8988T (cell line): ENCODE data around the gene SEPTIN11.

Source experiments
- DNase-seq: peaks from one replicate; pipeline ENCODE4 v3.0.0; 2011

Gene SEPTIN11

DNA sequence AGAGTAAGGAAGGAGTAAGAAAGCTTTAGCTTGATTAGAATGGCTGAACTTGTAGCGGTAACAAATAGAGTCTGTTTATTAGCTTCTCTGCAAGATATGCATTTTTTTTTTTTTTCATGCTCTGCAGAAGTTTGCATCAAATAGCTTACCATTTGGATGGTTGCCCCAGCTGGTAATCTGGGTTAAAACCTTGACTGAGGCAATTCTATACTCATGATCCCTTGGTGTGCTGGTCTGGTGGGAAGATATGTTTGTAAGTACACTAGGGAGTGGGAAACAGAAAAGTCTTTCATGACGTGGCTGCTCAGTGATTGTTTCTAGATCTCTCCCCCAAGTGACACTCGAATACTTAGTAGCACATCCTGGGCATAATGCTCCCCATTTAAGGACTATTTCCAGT lies 32.1 kb downstream of the SEPTIN11 start:
- no peak for DNase-seq

DNA sequence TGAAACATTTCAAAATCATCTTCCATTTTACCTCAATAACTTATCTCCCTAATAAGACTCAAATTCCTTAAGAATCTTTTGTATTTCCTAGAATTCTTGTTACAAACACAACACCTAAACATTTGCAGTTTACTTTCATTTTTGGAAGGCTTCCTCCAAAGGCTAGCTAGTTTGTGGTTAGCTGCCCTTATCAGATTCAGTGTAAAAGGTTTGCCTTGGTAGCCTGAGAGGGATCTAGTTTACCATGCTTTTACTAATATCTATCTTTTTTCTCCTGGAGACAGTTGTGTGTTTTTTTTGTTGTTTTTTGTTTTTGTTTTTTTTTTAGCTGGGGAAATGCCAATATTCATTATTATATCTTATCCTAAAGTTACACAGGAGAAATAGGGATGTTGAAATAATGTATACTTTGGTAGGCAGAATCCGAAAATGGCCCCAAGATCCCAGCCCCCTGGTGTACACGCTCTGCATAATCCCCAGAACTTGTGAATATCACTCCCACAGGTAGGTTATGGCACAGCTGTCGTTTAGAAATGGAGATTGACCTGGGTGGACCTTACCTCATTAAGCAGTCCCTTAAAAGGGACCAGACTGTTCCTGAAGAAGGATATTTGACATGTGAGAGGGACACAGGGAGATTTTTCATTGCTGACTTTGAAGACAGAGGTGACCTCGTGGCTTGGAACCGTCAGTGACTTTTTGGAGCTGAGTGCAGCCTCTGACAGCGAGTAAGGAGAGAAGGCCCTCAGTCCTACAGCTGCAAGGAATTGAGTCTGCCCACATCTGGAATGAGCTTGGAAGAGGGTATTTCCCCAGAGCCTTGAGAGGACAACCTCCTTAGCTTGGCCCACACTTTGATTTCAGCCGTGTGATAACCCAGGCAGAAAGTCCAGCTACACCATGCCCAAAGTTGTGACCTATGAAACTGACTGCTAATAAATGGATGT lies 33.4 kb downstream of the SEPTIN11 start:
- no peak for DNase-seq

DNA sequence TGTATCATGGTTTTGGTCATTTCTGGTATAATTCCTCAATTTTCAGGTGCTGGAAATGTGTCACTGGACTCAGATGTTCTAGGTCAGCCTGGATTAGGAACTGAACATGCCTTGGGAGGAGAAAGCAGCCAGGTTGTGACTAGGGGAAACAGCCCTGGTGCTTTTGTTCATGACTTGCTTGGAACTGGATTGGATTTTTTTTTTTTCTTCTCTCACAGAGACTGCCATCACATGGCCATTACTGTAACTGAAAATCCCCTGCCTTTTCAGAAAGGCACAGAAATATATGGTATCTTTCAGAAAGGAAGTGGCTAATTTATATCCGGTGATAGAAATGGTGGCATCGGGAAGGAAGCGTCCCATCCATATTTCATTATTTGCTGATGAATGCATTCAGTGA lies 34.6 kb downstream of the SEPTIN11 start:
- no peak for DNase-seq

DNA sequence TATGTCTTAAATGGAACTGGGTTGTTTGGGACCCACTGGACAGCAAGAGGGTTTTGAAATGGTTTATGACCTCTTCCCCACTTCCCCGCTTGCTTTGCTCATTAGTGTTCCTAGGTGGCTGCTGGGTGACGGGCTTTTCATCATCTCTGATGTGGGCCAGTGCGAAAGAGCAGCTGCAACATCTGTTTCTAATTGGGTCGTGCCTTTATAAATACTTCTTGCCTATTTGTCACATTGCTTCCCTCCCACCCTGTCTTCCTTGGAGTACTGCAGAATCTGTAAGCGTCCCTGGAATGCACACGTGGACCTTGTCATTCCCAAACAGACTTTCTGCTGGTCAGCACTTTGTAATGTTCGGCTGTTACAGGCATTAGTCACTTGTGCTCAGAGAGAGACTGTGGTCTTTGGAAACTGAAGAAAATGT lies 35.2 kb downstream of the SEPTIN11 start:
- DNase-seq: peak; percentile 16

DNA sequence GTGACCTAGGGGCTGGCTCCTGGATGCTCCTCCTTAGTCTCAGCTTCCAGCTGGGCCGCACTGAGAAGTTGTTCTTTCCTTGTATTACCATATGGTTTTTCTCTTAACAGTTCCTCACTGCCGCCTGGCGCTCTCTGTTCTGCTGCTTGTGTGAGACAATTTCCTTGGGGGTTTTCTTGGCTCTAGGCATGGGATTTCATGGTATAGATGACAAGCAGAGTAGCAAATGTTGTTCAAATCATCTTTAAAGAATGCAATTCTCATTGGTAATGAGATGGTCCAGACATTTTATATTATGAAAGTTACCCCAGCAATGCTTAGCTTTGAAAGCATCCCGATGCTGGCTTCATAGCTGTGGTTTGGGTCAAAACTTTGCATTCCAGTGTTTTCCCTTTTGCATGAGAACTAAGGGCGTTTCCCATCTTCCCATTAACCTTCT lies 37.6 kb downstream of the SEPTIN11 start:
- DNase-seq: no peak

DNA sequence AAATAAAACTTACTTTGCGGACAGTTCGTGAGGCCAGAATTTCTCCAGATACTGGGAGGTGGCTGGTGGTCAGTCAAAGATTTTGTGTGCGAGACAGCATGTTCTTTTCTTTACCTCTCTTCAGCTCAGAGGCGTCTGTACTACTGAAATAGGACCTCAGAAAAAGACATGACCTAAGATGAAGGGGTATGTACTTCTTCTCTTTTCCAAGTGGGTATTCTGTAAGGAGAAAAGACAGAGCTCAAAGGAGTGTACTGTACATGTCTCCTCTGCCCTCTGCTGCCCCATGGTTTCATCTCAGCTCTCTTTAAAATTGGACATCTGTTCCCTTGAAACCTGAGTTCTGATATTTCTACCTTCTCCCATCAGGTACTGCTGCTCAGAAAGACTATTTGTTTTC lies 38.1 kb downstream of the SEPTIN11 start:
- DNase-seq: no peak

DNA sequence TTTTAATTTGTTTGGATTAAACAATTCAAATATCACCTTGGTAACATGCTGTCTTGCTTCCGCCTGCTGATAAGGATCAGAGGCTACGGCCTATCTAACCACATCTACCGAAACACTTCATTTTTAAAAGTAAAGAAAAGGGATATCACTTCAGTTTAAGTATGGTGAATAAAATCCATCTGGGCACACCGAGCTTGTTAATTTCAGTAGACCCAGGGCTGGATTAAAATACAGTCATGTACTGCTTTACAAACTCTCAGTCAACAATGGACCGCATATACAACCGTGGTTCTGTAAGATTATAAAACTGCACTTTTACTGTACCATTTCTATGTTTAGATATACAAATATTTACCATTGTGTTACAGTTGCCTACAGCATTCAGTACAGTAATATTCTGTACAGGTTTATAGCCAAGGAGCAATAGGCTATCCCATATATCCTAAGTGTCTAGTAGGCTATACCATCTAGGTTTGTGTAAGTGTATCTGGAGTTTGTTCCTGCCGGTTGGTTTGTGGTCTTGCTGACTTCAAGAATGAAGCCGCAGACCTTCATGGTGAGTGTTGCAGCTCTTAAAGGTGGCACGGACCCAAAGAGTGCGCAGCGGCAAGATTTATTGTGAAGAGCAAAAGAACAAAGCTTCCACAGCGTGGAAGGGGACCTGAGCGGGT lies 40.0 kb downstream of the SEPTIN11 start:
- no peak for DNase-seq

DNA sequence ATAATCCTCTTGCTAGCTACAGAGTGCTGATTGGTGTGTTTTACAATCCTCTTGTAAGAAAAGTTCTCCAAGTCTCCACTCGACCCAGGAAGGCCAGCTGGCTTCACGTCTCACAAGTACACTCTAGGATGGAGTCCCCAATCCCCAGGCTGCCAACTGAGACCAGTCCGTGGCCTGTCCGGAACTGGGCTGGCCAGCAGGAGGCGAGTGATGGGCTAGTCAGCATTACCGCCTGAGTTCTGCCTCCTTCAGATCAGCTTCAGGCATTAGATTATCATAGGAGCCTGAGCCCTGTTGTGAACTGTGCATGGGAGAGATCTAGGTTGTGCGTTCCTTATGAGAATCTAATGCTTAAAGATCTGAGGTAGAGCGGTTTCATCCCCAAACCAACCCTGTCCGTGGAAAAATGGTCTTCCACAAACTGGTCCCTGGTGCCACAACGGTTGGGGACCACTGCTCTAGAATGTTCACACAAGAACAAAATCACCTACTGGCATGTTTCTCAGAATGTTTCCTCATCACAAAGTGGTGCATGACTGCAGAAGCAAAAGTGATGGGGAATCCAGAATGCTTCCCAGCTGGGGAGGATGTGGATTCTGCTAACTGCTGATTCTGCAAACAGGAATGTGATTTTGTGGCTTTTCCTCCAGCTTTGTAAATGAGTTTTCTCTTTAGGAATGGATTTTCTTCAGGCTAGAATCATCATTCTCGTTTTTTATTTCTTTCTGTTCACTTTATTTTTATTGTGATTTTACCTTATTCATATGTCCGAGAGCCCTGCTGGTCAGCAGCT lies 40.9 kb downstream of the SEPTIN11 start:
- no peak for DNase-seq

DNA sequence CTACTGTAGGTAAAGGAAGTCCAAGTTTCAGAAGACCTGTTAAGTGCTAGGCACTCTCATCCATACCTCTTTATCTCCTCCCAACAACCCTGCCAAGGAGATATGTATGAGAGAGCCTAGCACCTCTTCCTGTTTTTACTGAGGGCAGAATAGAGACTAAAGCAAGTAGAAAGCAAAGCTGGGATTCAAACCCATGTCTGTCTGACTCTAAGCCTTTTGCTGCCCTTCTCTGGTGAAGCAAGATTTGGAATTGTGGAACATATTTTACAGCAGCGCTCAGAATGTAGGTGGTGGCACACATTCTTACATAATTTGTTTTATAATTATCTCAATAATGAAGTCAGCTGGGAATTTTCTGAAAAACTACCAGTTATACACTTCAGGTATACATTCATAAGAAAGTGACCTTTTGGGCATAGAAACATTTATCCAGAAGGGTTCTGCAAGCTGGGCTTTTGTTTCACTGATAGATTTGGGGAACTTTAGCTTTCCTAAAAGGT lies 41.7 kb downstream of the SEPTIN11 start:
- DNase-seq: no peak

DNA sequence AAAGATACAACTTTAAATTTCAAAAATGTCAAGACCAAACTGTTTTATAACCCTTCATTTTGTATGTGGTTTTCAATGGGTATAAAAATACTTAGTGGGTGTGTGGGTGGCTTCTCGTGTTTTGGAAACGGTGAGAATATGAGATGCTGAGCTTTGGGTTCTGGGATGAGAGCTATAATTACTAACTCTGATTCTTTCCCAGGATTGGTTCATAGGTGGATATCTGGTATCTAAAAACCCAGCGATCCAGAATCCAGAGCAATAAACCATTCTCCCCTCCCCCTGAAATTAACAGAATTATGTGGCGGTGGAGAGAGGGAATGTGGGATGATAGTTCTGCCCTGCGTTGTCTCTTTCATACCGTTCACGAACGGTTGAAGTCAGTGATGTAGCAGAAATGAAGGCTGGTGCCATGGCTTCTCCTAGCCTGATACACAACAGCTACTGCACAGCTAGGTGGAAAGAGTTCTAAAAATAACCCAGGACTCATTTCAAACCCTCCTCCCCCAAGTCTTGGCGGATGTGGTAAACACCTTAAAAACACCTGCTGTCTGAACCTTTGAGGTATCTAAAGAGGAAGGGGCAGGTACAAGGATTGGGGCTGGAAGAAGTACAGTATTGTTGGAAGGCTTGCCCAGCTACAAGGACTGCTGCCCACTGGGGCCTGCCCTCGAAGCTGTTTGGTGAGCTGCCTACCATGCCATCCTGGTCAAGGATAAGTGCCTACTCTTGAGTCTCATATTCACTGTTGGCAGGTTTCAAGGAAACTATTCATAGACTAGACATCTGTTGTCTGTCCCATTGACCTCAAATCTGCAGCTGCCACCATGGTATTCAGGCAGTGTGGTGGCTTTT lies 44.5 kb downstream of the SEPTIN11 start:
- DNase-seq: no peak

DNA sequence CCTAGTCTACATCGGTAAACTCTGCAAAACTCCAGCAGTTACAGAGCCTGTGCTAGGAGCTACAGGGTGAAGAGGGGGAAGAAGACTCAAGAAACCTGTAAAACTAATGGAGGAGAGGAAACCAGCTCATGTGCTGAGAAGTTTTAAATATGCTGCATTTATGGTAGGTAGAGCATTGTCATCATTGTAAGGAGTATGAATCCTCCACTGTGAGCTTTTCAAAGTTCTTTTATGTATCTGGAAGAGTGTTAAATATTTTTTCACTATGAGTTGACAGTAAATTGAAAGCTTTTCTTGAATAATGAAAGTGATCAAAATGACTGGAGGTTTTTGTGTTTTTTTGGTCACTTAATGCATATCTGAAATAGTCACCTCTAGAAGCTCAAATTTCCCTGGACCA lies 46.2 kb downstream of the SEPTIN11 start:
- no peak for DNase-seq

DNA sequence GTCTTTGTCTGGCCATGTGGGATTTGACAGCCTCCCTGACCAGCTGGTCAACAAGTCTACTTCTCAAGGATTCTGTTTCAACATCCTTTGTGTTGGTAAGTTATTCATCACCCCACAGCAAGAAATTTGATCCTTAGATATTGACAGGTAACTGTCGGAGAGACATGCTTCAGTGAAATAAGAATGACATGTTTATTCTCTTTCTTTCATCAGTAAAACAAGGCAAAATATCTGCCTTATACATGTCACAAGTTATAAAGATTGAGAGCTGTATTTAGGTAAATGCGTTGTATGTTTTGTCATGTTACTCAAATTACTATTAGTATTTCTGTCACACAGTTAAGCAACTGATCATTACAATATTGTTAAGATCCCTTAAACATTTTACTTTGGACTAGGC lies 46.9 kb downstream of the SEPTIN11 start:
- no peak for DNase-seq

DNA sequence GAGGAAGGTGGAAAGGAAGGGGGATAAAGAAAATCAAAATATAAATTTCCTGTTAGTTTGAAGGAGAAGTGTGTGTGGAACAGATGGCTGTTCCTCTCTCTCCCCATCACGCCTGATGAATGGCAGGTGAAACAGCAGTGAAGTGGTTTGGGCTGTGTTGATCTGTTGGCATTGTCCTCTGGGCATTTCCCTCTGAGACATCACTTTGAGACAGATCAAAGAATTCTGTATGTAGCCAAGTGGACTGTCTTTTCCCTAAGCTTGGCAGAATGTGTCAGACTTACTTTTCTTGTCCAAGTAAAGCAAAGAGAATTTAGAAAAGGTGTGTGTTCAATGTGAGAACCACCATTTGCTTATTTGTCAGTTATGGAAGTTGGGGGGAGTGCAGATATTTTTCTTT lies 47.5 kb downstream of the SEPTIN11 start:
- no peak for DNase-seq

DNA sequence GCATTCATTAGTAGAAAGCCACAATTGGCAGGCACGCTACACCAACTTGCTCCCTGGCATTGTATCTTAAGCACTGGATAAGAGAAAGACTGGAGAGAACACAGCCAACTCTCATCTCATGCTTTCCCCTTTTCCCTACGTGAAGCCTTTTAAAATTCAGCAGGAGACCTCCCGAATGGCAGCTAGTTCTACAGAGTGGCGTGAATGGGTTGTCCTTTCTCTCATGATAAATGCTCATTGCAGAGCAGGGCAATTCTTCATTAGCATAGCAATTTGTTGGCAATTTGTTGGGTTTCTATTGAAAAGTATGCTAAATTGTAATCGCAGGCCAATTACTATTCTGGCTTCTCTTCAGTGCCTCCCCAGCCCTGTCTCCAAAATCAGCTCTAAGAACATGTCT lies 48.0 kb downstream of the SEPTIN11 start:
- no peak for DNase-seq

DNA sequence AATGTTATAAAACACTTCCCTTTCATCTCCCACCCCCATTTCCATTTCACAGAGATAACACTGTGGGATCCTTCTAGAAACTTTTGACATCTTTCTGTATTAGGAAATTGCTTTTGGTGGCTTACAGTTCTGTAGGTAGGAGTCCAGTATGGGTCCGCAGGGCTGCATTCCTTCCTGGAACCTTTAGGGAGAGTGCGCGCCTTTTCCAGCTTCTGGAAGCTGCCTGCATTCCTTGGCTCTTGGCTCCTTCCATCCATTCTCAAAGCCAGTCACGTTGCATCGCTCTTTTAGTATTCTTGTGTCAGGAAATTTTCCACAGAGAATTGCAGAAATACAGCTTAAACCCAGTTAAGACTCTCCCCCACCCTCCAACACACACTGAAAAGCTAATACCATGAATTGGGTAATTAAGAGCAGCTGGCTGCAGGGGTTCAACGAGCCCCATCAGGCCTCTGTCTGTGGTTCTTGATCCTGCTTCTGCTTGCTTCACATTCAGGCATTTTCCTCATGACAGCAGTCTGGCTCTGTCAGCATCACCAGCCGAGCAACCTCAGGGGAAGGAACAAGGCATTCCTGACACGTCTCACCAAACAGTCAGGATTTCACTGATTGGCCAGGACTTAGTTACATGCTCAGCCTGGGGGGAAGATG lies 48.8 kb downstream of the SEPTIN11 start:
- DNase-seq: no peak
